ENCODE data around the gene PRKCE. TPM values are rescaled to one million over a fixed set of nuclear protein-coding genes. Genes with fewer than 3 reads are reported as not detected.

The PRKCE gene
- total RNA-seq, 2 donors from 2014 or later: 7.2 to 25.4 TPM

- Histone ChIP-seq H3K27me3 (replicated peaks; ENCODE audit: insufficient read depth) (no peaks in the 10 kb centered on the region), H3K9me3 (no peaks in the 10 kb centered on the region), H3K36me3 (no peaks in the 10 kb centered on the region), H3K4me3 (no peak overlapping the region), H3K27ac (no peak overlapping the region), H3K4me1 (replicated peaks) (no peaks in the 10 kb centered on the region)
- no peak for DNase-seq (ENCODE audit: low spot score)
- no peak for TF ChIP-seq CTCF (IDR thresholded peaks at IDR 0.05)
- TF ChIP-seq POLR2AphosphoS5 (IDR thresholded peaks at IDR 0.05): no peak
- no peak for TF ChIP-seq POLR2A (IDR thresholded peaks at IDR 0.05)
- 86% methylated on average over 13 of the region's 13 CpGs for WGBS
- intact Hi-C loops (cut with DNase I): no loop called here
Measured at GRCh38 chr2:45797451-45798230, 146.2 kb downstream of the PRKCE start.

GRCh38 chr2:45799679-45800381 lies 148.4 kb downstream of the PRKCE start:
- Histone ChIP-seq H3K9me3 (no peaks in the 10 kb centered on the region), H3K36me3 (no peaks in the 10 kb centered on the region), H3K4me3 (no peak overlapping the region), H3K27me3 (replicated peaks; ENCODE audit: insufficient read depth) (no peaks in the 10 kb centered on the region), H3K27ac (no peak overlapping the region), H3K4me1 (replicated peaks) (no peaks in the 10 kb centered on the region)
- 94% methylated on average over 5 of the region's 5 CpGs for WGBS
- TF ChIP-seq POLR2A (IDR thresholded peaks at IDR 0.05) (no peak), POLR2AphosphoS5 (IDR thresholded peaks at IDR 0.05) (no peak), CTCF (IDR thresholded peaks at IDR 0.05) (no peak)
- intact Hi-C loops (cut with DNase I): no loop called here
- DNase-seq (ENCODE audit: low spot score): no peak

GRCh38 chr2:45802499-45803138 lies 151.1 kb downstream of the PRKCE start:
- Histone ChIP-seq H3K9me3 (no peaks in the 10 kb centered on the region), H3K4me1 (replicated peaks) (no peaks in the 10 kb centered on the region), H3K27me3 (replicated peaks; ENCODE audit: insufficient read depth) (no peaks in the 10 kb centered on the region), H3K4me3 (no peak overlapping the region), H3K36me3 (no peaks in the 10 kb centered on the region), H3K27ac (no peak overlapping the region)
- TF ChIP-seq POLR2AphosphoS5 (IDR thresholded peaks at IDR 0.05): no peak
- no peak for TF ChIP-seq CTCF (IDR thresholded peaks at IDR 0.05)
- no peak for TF ChIP-seq POLR2A (IDR thresholded peaks at IDR 0.05)
- DNase-seq (ENCODE audit: low spot score): no peak
- 87% methylated on average over 8 of the region's 8 CpGs for WGBS
- intact Hi-C loops (cut with DNase I): no loop called here

GRCh38 chr2:45804987-45805755 lies 153.7 kb downstream of the PRKCE start:
- H3K27ac ChIP-seq: no peak overlapping the region
- no peaks in the 10 kb centered on the region for H3K4me1 ChIP-seq (replicated peaks)
- no peak for TF ChIP-seq CTCF (IDR thresholded peaks at IDR 0.05)
- TF ChIP-seq POLR2A (IDR thresholded peaks at IDR 0.05): no peak
- TF ChIP-seq POLR2AphosphoS5 (IDR thresholded peaks at IDR 0.05): no peak
- H3K27me3 ChIP-seq (replicated peaks; ENCODE audit: insufficient read depth): no peaks in the 10 kb centered on the region
- intact Hi-C loops (cut with DNase I): no loop called here
- WGBS: 94% methylated on average over 6 of the region's 6 CpGs
- no peaks in the 10 kb centered on the region for H3K36me3 ChIP-seq
- H3K4me3 ChIP-seq: no peak overlapping the region
- no peak for DNase-seq (ENCODE audit: low spot score)
- no peaks in the 10 kb centered on the region for H3K9me3 ChIP-seq
